Gastrocnemius medialis (tissue), 4 donors: ENCODE data around the gene PLK5.
A peak's percentile ranks its signal among the peaks of the same experiment; 100 is the strongest.

Source experiments
- CTCF ChIP-seq, 5 experiments: fragments of 450-650 bp in 3 of 5; fragments of 200-600 bp in 2 of 5; sonication (generic) in 2 of 5; IDR thresholded peaks in 4 of 5; conservative IDR thresholded peaks in 1 of 5; 1 replicate in 4 of 5; 2 replicates in 1 of 5; pipeline ENCODE4 v1.5.1; 2016 to 2019; ENCODE audit warnings: antibody characterized with exemption in 5 of 5, mild to moderate bottlenecking in 3 of 5, moderate library complexity in 3 of 5
- POLR2A ChIP-seq, 2 donors: fragments of 450-650 bp; IDR thresholded peaks; one replicate each; pipeline ENCODE4 v1.6.1; 2017; ENCODE audit warnings: antibody characterized with exemption in 2 of 2, mild to moderate bottlenecking in 2 of 2, moderate library complexity in 2 of 2

GRCh38 chr19:1507763-1508506 lies 15.9 kb upstream of the PLK5 start:
- peak in 1 of 5 experiments; percentile 23 for TF ChIP-seq CTCF (IDR thresholded peaks at IDR 0.05 in 4 of 5, conservative IDR thresholded peaks at IDR 0.05 in 1 of 5)
- peak; percentile 45 to 47 for TF ChIP-seq POLR2A (IDR thresholded peaks at IDR 0.05)
